GM21367 (cell line): ENCODE measurements around the gene ADAT3.

Experiments
- ATAC-seq: cut with Tn5 transposase; IDR thresholded peaks from one replicate; pipeline ENCODE4 v1.9.1; 2021; ENCODE audit not compliant: unreplicated experiment

Gene ADAT3

DNA sequence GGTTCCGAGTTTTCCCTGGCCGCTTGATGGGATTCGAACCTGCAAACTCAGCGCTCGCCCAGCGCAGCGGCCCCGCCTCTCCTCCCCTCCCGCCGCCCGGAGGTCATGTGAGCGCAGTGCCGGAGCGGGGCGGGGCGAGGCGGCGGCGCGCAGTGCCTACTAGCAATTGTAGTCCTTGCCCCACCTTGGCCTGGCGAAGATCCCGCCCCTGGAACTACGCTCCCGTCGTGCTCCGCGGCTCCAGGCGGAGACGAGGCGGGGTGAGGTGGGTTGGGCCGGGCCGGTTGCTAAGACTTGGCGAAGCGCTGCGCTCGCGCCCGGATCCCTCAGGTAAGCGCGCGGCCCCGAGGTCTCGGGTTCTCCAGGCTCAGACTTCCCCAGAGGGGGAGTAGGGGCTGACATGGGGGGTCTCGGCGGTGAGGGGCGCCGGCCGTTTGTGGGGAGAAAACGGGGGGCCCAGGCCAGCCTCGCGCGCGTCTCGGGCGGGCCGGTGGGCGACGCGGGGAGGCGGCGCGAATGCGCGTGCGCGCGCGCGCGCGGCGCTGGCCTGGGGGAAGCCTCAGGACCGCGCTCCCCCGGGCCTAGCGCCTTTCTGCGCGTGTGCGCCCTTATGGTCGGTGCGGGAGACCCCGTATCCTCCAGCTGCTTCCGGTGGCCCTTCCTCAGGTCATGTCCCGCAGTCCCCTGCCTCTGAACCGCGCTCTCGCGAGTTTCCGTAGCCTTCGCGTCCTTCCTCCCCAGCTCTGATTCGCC lies at the start of gene ADAT3, which contains the start of gene SCAMP4:
Gene ADAT3, plus strand, starts transcription at position 290 of the 753 bp plus-strand sequence. CDS start 6,649 bp downstream, outside the sequence.
Gene SCAMP4, plus strand, starts transcription at position 290 of the 753 bp plus-strand sequence. CDS start 9,621 bp downstream, outside the sequence.
- peak; percentile 69 for ATAC-seq

GRCh38 chr19:1855828-1856255 lies 49.4 kb upstream of the ADAT3 start:
- no peak for ATAC-seq

GRCh38 chr19:1856345-1856697 lies 48.9 kb upstream of the ADAT3 start:
- no peak for ATAC-seq

- ATAC-seq: no peak
Measured at GRCh38 chr19:1856698-1857603, 48.2 kb upstream of the ADAT3 start.

DNA sequence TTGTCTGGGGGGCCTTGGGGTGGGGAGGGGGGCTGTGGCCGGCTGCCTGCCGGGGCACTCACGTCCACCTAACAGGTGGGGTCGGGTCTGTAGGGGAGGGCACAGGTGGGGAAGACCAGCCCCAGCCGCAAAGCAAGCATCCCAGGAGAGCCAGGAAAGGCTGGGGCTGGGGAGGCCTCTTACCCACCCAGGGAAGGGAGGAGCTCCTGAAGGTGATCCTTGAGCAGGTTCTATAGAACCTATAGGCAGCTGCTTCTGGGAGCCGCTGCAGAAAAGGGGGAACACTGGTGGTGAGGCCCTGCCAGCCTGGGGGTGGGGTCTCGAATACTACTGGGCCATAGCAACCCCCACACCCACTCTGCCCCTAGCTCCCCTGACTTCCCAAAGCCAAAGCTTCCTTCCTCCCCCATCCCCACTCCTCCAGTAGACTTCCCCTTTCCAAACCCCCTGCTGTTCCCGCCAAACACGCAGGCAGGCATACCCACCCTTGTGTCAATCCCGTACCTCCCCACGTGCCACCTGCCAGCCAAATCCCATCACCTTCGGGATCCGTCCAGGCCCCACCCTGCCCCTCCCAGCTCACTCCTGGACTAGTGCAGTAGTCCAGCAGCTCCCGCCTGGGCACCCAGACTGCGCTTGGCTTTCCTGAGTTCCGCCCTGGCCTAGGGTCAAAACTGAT lies 47.4 kb upstream of the ADAT3 start:
- no peak for ATAC-seq

GRCh38 chr19:1858412-1859081 lies 46.7 kb upstream of the ADAT3 start:
- ATAC-seq: no peak

DNA sequence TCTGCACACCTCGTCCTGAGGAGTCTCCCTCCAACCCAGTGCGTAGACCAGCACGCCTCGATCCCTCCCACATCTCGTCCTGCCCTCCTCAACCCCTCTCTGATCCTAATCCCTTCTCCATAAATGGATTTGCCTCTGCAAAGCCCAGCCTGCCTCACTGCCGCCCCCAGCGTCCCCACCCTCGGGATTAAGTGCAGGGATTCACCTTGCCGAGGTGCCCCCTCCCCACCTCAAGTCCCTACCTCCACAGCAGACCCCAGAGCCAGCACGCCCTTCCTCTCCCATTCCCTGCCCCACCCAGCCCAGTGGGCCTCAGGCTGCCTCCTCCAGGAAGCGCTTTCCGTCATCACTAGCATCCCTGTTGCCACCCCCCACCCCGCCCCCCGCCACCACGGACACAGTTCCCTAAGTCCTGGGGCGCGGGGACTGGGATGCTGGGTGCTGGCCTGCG lies 45.8 kb upstream of the ADAT3 start:
- ATAC-seq: no peak

- ATAC-seq: no peak
Measured at GRCh38 chr19:1860042-1860775, 45.0 kb upstream of the ADAT3 start.

- ATAC-seq: no peak
Measured at GRCh38 chr19:1860821-1861598, 44.2 kb upstream of the ADAT3 start.

DNA sequence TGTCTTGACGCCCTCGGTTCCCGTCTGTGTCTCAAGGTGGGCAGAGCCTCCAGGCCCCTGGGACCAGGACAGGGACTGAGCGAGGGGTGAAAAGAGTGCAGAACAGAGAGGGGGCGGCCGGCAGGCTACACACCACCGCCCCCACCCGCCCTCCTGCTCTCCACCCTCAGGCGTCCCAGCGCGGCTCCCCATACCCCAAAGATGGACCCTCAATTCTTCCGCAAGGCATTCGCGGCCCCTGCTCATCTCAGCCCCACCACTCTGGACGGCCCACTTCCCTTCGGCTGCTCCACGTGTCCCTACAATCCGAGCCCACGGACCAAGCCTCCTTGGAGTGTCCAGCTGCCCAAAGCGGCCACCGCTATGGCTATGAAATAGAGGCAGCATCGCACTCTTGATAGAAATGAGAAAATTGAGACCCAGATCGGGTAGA lies 43.6 kb upstream of the ADAT3 start:
- no peak for ATAC-seq

DNA sequence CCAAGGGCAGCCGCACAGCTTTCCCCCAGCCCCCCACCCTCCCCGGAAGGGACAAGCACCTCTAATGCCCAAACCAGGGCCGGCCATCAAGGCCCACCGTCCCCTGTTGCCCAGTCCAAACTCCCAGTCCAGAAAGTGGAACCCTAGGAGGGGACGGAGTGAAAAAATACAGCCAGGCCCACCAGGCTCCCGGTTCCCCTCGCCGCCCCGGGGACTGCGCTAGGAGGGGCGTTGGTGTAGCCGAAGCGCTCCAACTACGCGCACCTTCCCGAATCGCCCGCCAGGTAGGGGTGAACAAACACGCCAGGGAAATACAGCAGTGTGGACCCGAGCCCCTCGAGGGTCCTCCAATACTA lies 43.2 kb upstream of the ADAT3 start:
- ATAC-seq: no peak

GRCh38 chr19:1862424-1863327 lies 42.5 kb upstream of the ADAT3 start:
- ATAC-seq: no peak

- no peak for ATAC-seq
Measured at GRCh38 chr19:1863328-1863637, 41.9 kb upstream of the ADAT3 start, which contains the start of gene KLF16. Gene KLF16 (minus strand): TSS chr19:1863579. CDS start chr19:1863497, 82 bp downstream.

- ATAC-seq: peak; percentile 42
Measured at GRCh38 chr19:1863638-1864479, 41.3 kb upstream of the ADAT3 start.

DNA sequence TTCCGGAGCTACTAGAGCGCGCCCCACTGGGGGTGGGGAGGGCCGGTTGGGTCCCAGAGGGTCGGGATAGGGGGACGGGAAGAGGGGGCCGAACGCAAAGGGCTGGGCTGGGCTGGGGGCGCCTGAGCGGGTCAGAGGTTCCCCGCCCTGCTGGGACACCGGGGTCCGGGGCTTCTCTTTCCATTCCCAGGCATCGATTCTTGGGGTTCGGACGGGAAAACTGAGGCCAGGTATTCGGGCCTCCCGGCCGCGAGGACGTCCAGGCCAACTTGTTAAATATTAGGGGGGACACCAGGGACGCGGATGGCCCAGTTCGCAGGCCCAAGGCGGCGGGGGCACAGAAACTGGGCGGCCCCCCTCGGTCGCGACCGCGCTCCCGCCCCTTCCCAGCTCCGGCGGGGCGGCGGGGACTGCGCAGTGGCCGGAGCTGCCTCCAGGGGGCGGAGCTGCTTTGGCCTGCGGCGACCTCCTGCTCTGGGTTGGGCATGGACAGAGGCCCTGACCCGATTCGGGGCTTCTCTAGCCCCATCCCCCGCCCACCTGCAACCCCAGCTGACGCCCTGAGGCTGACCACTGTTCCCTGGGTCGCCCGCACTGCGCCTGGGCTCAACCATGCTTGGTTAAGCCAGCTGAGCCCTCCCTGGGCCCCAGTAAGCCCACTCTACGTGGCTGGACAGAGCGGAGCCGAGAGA lies 40.6 kb upstream of the ADAT3 start:
- ATAC-seq: no peak

DNA sequence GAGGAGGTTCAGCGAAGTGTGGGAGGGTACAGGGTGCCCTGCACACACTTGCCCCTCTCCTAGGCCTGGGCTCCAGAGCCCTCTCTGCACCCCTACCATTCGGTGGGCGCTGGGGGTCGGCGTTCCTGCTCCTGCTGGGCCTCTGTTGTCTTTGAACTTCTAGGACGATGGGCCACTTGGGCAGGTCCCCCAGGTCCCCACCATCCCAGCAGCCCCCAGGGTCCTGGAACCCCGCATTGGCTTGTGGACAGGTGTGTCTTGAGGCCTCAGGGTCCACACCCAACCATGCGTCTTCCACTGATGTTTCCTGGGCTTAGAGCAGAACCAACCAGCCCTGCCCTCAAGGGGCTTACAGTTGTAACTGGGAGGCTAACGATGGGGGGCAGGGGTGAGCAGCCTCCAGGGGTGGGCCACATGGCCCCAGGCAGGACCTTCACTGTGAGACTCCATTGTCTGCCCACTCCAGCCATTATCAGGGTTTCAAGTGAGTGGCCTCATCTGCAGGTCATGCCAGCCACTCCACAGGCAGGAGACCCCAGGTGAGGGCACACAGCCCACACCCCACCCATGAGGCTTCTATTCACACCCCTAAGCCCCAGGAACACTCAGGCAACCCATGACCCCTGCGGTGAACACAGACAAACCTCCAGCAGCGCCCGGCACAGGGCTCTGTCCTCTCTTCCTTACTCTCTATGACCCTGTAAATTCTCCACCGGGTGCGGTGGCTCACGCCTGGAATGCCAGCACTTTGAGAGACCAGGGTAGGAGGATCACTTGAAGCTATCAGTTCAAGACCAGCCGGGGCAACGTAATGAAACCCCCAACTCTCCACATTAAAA lies 39.8 kb upstream of the ADAT3 start:
- ATAC-seq: no peak
